Hematopoietic multipotent progenitor cell treated with erythropoietin and hydrocortisone succinate and interleukin-3 and kit ligand, for 6 days (in vitro differentiated cells): ENCODE measurements around the gene COPZ1.

ENCODE experiments used
- DNase-seq: peaks from one replicate; pipeline ENCODE4 v3.0.0-alpha.2; 2015

The COPZ1 gene

GRCh38 chr12:54398995-54399793 is 74.3 kb downstream of the COPZ1 start:
- peak; percentile 87 for DNase-seq

DNA sequence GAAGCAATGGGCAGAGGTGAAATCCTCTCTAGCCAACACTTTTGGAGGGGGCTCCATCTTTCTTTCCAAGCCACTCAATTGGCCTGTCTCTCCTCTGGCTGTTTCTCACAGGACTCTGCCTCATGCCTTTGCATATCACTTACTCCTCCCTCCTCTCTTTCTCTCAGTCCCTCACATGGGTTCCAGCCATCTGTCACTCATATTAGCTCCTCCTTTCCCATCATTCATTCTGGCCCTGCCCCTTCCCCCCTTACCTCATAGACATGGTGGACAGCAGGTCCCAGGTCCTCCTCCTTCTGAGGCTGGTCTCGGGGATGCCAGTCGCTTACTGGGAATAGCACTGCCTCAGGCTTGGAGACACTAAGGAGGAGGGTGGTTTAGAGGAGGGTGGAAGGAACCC is 76.2 kb downstream of the COPZ1 start:
- no peak for DNase-seq
